A549 (cell line): ENCODE data around the gene KIFAP3. TPM values are rescaled to one million over a fixed set of nuclear protein-coding genes. Genes with fewer than 3 reads are reported as not detected.

Source experiments
- ATAC-seq, 2 experiments: fragments of 200-7000 bp in 1 of 2; fragments of >200 bp in 1 of 2; cut with Nextera tagmentation in 1 of 2; cut with Tn5 transposase in 1 of 2; 3 replicates each; pipeline versions ENCODE4 v1.8.0 to v1.9.1; 2018 to 2020; ENCODE audit warnings: mild to moderate bottlenecking in 1 of 2, moderate library complexity in 1 of 2
- CTCF ChIA-PET: fragments of 300-600 bp; sonication (Branson Sonifier 250); formaldehyde crosslinking; extraction: SDS; loops from one replicate; lab custom pipeline; 2021; ENCODE audit warnings: antibody characterized with exemption, inconsistent platforms; lab: Yijun Ruan, JAX
- POLR2A ChIA-PET: fragments of 350-600 bp; formaldehyde crosslinking; extraction: SDS; loops from one replicate; lab custom pipeline; 2021; ENCODE audit warnings: antibody characterized with exemption, inconsistent platforms; lab: Yijun Ruan, JAX
- DNase-seq, 2 experiments: peaks; one replicate each; pipeline versions ENCODE4 v3.0.0 to v3.0.0-alpha.2; 2011 to 2016; ENCODE audit warnings: low read depth in 1 of 2, low spot score in 1 of 2
- FAIRE-seq: peaks from 2 replicates; lab custom pipeline; 2011; peaks lifted over from hg19 to GRCh38; lab: Jason Lieb, UNC
- H3K27ac ChIP-seq, 2 experiments: fragments of >200 bp; sonication (Bioruptor Twin); formaldehyde crosslinking; 3 replicates each; pipeline ENCODE4 v1.5.1; 2016 to 2017
- H3K4me1 ChIP-seq: fragments of >200 bp; sonication (Bioruptor Twin); formaldehyde crosslinking; 3 replicates; pipeline ENCODE4 v1.6.1; 2016
- H3K4me2 ChIP-seq: fragments of >200 bp; sonication (Bioruptor Twin); formaldehyde crosslinking; 3 replicates; pipeline ENCODE4 v1.6.1; 2016
- H3K4me3 ChIP-seq: fragments of >200 bp; sonication (Bioruptor Twin); formaldehyde crosslinking; 3 replicates; pipeline ENCODE4 v1.5.1; 2016
- H3K9me3 ChIP-seq: fragments of >200 bp; sonication (Bioruptor Twin); formaldehyde crosslinking; 3 replicates; pipeline ENCODE4 v1.6.1; 2016
- CBX8 ChIP-seq: fragments of 200-600 bp; sonication (generic); IDR thresholded peaks from 2 replicates; pipeline ENCODE4 v1.6.1; 2016
- CEBPB ChIP-seq, 2 experiments: fragments of >200 bp in 1 of 2; sonication (Bioruptor Twin) in 1 of 2; formaldehyde crosslinking in 1 of 2; IDR thresholded peaks; 2 replicates each; pipeline ENCODE4 v1.6.1; 2012 to 2016
- FOSL2 ChIP-seq, 2 experiments: fragments of 450-650 bp in 1 of 2; fragments of >200 bp in 1 of 2; sonication (Bioruptor Twin) in 1 of 2; formaldehyde crosslinking; IDR thresholded peaks; 2 replicates each; pipeline versions ENCODE4 v1.5.0 to v1.6.1; 2016 to 2020; ENCODE audit warnings: mild to moderate bottlenecking in 1 of 2, moderate library complexity in 1 of 2
- FOXS1 ChIP-seq: fragments of 250-450 bp; sonication (Bioruptor Pico); IDR thresholded peaks from 2 replicates; pipeline ENCODE4 v1.5.0; 2020; ENCODE audit warnings: mild to moderate bottlenecking, moderate library complexity
- HEYL ChIP-seq: fragments of 250-450 bp; sonication (Bioruptor Pico); IDR thresholded peaks from 2 replicates; pipeline ENCODE4 v1.8.0; 2021; ENCODE audit warnings: mild to moderate bottlenecking, moderate library complexity
- HOXA7 ChIP-seq: fragments of 250-450 bp; sonication (Bioruptor Pico); IDR thresholded peaks from 2 replicates; pipeline ENCODE4 v1.5.0; 2020; ENCODE audit warnings: mild to moderate bottlenecking, moderate library complexity
- JUN ChIP-seq, 2 experiments: fragments of >200 bp; sonication (Bioruptor Twin); formaldehyde crosslinking; IDR thresholded peaks; 2 replicates in 1 of 2; 3 replicates in 1 of 2; pipeline ENCODE4 v1.6.1; 2016 to 2017
- KDM1A ChIP-seq: fragments of 200-600 bp; sonication (generic); IDR thresholded peaks from 2 replicates; pipeline ENCODE4 v1.6.1; 2016; ENCODE audit warnings: low read depth, mild to moderate bottlenecking
- KDM5A ChIP-seq: fragments of 200-600 bp; sonication (generic); IDR thresholded peaks from 2 replicates; pipeline ENCODE4 v1.6.1; 2016; ENCODE audit warnings: antibody characterized with exemption, mild to moderate bottlenecking
- NR3C1 ChIP-seq: fragments of >200 bp; sonication (Bioruptor Twin); formaldehyde crosslinking; IDR thresholded peaks from 3 replicates; pipeline ENCODE4 v1.6.1; 2017
- POLR2AphosphoS2 ChIP-seq: conservative IDR thresholded peaks from 2 replicates; pipeline ENCODE4 v1.6.1; 2012; ENCODE audit warnings: low read length, improper control_type of control experiment, inconsistent platforms
- RARB ChIP-seq: fragments of 250-450 bp; sonication (Bioruptor Pico); IDR thresholded peaks from 2 replicates; pipeline ENCODE4 v1.8.0; 2021; ENCODE audit warnings: mild to moderate bottlenecking, moderate library complexity
- RCOR1 ChIP-seq: fragments of 150-350 bp; IDR thresholded peaks from 2 replicates; pipeline ENCODE4 v1.6.1; 2014; ENCODE audit warnings: antibody characterized with exemption, low read length, low read depth
- RFX5 ChIP-seq: fragments of 450-650 bp; IDR thresholded peaks from 2 replicates; pipeline ENCODE4 v1.7.1; 2014; ENCODE audit warnings: antibody characterized with exemption, mild to moderate bottlenecking, moderate library complexity
- ZC3H11A ChIP-seq: fragments of 450-650 bp; IDR thresholded peaks from 2 replicates; pipeline ENCODE4 v1.6.1; 2014; ENCODE audit warnings: antibody characterized with exemption, mild to moderate bottlenecking
- WGBS: methylation state at CpG from one replicate; pipeline ENCODE4 v1.1.6; 2017; ENCODE audit errors: missing lambda C conversion rate; 5-methylcytosine and 5-hydroxymethylcytosine counted together
- polyA plus RNA-seq, 4 experiments: library from polyadenylated mRNA; depleted of rRNA in 3 of 4; stranded (reverse); fragments of >200 nt; fragmentation: RNase III in 1 of 4; extraction: RNeasy Plus Mini Kit Qiagen cat#74134 plus additional on column Dnase treatment in 1 of 4; gene quantifications; 2 replicates in 3 of 4; 3 replicates in 1 of 4; pipeline ENCODE4 v1.2.3, GENCODE V29; 2011 to 2017
- TF ChIP-seq, protein P1 (sequence below): IDR thresholded peaks from 2 replicates; pipeline ENCODE4 v1.6.1; 2012
- TF ChIP-seq, protein P2 (sequence below): fragments of 250-450 bp; sonication (Bioruptor Pico); IDR thresholded peaks from 2 replicates; pipeline ENCODE4 v1.5.0; 2020; ENCODE audit warnings: low read depth, mild to moderate bottlenecking, moderate library complexity
- TF ChIP-seq, protein P3 (sequence below): fragments of 200-600 bp; sonication (generic); IDR thresholded peaks from 2 replicates; pipeline ENCODE4 v1.6.1; 2016; ENCODE audit warnings: antibody characterized with exemption, mild to moderate bottlenecking, moderate library complexity
- TF ChIP-seq, protein P4 (sequence below): fragments of 250-450 bp; sonication (Bioruptor Pico); IDR thresholded peaks from 2 replicates; pipeline ENCODE4 v1.5.0; 2021; ENCODE audit warnings: mild to moderate bottlenecking, moderate library complexity, borderline replicate concordance
- TF ChIP-seq, protein P5 (sequence below): fragments of >200 bp; sonication (Bioruptor Twin); formaldehyde crosslinking; IDR thresholded peaks from 2 replicates; pipeline ENCODE4 v1.6.1; 2016

KIFAP3 gene
- polyA plus RNA-seq, 2 of the 4 experiments (the other 2 are of a cell fraction) = 11.7 to 19.0 TPM

DNA sequence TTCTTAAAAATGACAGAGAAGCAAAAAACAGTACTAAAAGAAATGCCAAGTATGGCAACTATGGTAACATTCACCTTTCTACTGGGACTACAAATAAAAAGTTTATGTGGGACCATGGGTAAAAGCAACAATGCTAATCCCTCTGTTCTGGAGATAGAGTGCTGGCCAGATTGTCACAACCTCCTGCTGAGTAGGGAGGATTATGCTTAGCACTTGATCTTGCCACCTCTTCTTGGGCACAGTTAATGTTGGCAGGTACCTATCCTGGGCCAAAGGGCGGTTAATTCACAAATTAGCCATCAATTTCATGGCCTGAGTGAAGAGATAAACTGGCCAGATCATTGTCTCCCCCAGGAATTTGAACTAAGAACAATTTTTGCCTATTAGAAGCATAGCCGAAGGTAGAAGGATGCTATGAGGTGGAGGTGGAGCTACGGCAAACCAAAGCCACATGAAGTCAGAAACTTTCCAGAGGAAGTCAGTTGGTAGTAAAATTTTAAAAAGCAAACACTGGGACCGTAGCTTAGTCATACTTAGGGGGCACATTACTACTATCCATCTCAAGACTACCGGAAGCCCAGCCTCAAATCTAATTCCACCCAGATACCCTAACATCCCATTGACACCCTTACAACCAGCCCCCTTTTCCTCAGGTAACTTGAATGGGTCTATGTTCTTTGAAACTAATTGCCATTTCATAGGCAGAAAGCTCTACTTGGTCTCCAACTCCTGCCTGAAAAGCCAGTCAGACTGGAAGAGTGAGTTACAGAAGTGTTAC, 183.5 kb downstream of the KIFAP3 start:
- CTCF ChIA-PET = no interaction called here
- FAIRE-seq (no peak), DNase-seq (peak in 1 of 2 experiments; percentile 26), ATAC-seq (no peak)
- no peak for TF ChIP-seq HEYL (CRISPR knock-in tag)
- TF ChIP-seq ZC3H11A = no peak
- TF ChIP-seq, protein P1, sequence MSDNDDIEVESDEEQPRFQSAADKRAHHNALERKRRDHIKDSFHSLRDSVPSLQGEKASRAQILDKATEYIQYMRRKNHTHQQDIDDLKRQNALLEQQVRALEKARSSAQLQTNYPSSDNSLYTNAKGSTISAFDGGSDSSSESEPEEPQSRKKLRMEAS = no peak
- TF ChIP-seq, protein P2, sequence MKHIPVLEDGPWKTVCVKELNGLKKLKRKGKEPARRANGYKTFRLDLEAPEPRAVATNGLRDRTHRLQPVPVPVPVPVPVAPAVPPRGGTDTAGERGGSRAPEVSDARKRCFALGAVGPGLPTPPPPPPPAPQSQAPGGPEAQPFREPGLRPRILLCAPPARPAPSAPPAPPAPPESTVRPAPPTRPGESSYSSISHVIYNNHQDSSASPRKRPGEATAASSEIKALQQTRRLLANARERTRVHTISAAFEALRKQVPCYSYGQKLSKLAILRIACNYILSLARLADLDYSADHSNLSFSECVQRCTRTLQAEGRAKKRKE (CRISPR knock-in tag) = no peak
- TF ChIP-seq NR3C1 = no peak
- no peak for TF ChIP-seq KDM5A
- no peak for TF ChIP-seq POLR2AphosphoS2
- no peak for TF ChIP-seq KDM1A
- no peak for TF ChIP-seq HOXA7 (CRISPR knock-in tag)
- TF ChIP-seq, protein P3, sequence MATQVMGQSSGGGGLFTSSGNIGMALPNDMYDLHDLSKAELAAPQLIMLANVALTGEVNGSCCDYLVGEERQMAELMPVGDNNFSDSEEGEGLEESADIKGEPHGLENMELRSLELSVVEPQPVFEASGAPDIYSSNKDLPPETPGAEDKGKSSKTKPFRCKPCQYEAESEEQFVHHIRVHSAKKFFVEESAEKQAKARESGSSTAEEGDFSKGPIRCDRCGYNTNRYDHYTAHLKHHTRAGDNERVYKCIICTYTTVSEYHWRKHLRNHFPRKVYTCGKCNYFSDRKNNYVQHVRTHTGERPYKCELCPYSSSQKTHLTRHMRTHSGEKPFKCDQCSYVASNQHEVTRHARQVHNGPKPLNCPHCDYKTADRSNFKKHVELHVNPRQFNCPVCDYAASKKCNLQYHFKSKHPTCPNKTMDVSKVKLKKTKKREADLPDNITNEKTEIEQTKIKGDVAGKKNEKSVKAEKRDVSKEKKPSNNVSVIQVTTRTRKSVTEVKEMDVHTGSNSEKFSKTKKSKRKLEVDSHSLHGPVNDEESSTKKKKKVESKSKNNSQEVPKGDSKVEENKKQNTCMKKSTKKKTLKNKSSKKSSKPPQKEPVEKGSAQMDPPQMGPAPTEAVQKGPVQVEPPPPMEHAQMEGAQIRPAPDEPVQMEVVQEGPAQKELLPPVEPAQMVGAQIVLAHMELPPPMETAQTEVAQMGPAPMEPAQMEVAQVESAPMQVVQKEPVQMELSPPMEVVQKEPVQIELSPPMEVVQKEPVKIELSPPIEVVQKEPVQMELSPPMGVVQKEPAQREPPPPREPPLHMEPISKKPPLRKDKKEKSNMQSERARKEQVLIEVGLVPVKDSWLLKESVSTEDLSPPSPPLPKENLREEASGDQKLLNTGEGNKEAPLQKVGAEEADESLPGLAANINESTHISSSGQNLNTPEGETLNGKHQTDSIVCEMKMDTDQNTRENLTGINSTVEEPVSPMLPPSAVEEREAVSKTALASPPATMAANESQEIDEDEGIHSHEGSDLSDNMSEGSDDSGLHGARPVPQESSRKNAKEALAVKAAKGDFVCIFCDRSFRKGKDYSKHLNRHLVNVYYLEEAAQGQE = no peak
- TF ChIP-seq RFX5 = no peak
- no peak for TF ChIP-seq FOXS1
- no peak for TF ChIP-seq RARB (CRISPR knock-in tag)
- H3K4me1 ChIP-seq = peaks cover 22% of the 10 kb centered on the region
- H3K4me3 ChIP-seq = 0 out of 3 replicates have a peak overlapping the region, but pooled peaks have one; percentile 0
- peak overlapping the region; percentile 13 to 64; a peak in 4 of 6 replicates for H3K27ac ChIP-seq
- 33% methylated on average over 5 of the region's 5 CpGs for WGBS
- H3K9me3 ChIP-seq = no peaks in the 10 kb centered on the region
- peak overlapping the region; percentile 76 for H3K4me2 ChIP-seq
- POLR2A ChIA-PET = no interaction called here

DNA sequence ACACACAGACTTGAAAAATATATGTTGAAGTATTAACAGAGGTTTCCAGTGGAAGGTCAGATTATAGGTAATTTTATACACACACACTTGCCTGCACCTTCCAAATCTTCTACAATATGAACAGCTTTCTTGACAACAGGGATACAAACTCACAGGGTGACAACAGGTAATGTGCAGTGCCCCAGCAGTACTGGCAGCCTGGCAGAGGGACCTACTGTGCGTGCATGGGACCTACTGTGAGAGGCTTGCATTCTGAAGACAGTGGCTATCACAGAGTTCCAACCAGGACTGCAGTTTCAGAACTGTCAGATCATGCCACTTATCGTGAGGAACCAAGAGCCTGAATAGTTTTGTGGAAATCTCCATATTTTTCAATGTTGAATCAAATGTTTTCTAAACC, 184.6 kb downstream of the KIFAP3 start:
- FAIRE-seq = no peak

More for the DNA sequence above, 184.6 kb downstream of the KIFAP3 start:
- no peak for ATAC-seq
- ChIA-PET CTCF (interaction anchor here (0.8 kb wide), 1 partner anchor 17 kb away, joined by 3 read pairs; no protein-coding TSS in a partner anchor), POLR2A (no interaction called here)
- Histone ChIP-seq H3K4me3 (no peak overlapping the region), H3K9me3 (no peaks in the 10 kb centered on the region), H3K27ac (no peak overlapping the region), H3K4me2 (no peak overlapping the region), H3K4me1 (peaks cover 24% of the 10 kb centered on the region)
- WGBS = 100% methylated on average over 2 of the region's 2 CpGs
- no peak for DNase-seq
- TF ChIP-seq JUN (IDR thresholded peaks at IDR 0.05) = no peak
- no peak for TF ChIP-seq RCOR1
- TF ChIP-seq, protein P1 = no peak
- TF ChIP-seq CEBPB (IDR thresholded peaks at IDR 0.05) = no peak
- TF ChIP-seq, protein P4, sequence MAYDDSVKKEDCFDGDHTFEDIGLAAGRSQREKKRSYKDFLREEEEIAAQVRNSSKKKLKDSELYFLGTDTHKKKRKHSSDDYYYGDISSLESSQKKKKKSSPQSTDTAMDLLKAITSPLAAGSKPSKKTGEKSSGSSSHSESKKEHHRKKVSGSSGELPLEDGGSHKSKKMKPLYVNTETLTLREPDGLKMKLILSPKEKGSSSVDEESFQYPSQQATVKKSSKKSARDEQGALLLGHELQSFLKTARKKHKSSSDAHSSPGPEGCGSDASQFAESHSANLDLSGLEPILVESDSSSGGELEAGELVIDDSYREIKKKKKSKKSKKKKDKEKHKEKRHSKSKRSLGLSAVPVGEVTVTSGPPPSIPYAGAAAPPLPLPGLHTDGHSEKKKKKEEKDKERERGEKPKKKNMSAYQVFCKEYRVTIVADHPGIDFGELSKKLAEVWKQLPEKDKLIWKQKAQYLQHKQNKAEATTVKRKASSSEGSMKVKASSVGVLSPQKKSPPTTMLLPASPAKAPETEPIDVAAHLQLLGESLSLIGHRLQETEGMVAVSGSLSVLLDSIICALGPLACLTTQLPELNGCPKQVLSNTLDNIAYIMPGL (CRISPR knock-in tag) = no peak
- no peak for TF ChIP-seq KDM1A
- no peak for TF ChIP-seq CBX8
- TF ChIP-seq FOSL2 (IDR thresholded peaks at IDR 0.05) = no peak
- TF ChIP-seq FOSL2 (CRISPR knock-in tag; IDR thresholded peaks at IDR 0.05) = no peak
- TF ChIP-seq, protein P5, sequence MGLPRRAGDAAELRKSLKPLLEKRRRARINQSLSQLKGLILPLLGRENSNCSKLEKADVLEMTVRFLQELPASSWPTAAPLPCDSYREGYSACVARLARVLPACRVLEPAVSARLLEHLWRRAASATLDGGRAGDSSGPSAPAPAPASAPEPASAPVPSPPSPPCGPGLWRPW = no peak
